NCI-H2227 (cell line): ENCODE results near the gene RALGAPA2.
A peak's percentile ranks its signal among the peaks of the same experiment; 100 is the strongest.

Experiments used
- DNase-seq: peaks from one replicate; lab custom pipeline; 2025; ENCODE audit not compliant: unreplicated experiment; lab: John Stamatoyannopoulos, UW

RALGAPA2 gene

GRCh38 chr20:20373091-20373571, 339.3 kb downstream of the RALGAPA2 start:
- DNase-seq, result no peak

GRCh38 chr20:20371681-20372080, 340.8 kb downstream of the RALGAPA2 start:
- no peak for DNase-seq

- no peak for DNase-seq
Measured at GRCh38 chr20:20371083-20371482, 341.4 kb downstream of the RALGAPA2 start.

GRCh38 chr20:20370094-20370575, 342.3 kb downstream of the RALGAPA2 start:
- DNase-seq, result no peak

- DNase-seq, result peak; percentile 61
Measured at GRCh38 chr20:20369250-20370093, 343.0 kb downstream of the RALGAPA2 start.

- DNase-seq, result peak; percentile 65
Measured at GRCh38 chr20:20368418-20369249, 343.8 kb downstream of the RALGAPA2 start.

GRCh38 chr20:20367575-20368417, 344.6 kb downstream of the RALGAPA2 start, which contains the start of gene INSM1:
TSS of gene INSM1 (plus strand) at chr20:20368104. CDS start at chr20:20368268, 164 bp downstream.
- peak; percentile 94 for DNase-seq

GRCh38 chr20:20366876-20367574, 345.4 kb downstream of the RALGAPA2 start:
- DNase-seq, result no peak

GRCh38 chr20:20366551-20366875, 345.9 kb downstream of the RALGAPA2 start:
- DNase-seq, result peak; percentile 32

GRCh38 chr20:20365480-20366161, 346.8 kb downstream of the RALGAPA2 start:
- no peak for DNase-seq

- DNase-seq, result no peak
Measured at GRCh38 chr20:20364593-20365479, 347.6 kb downstream of the RALGAPA2 start.

GRCh38 chr20:20363799-20364592, 348.4 kb downstream of the RALGAPA2 start:
- DNase-seq, result no peak

- DNase-seq, result peak; percentile 28
Measured at GRCh38 chr20:20363434-20363798, 349.0 kb downstream of the RALGAPA2 start.

GRCh38 chr20:20362774-20363433, 349.5 kb downstream of the RALGAPA2 start:
- DNase-seq, result peak; percentile 88

GRCh38 chr20:20360464-20360863, 352.0 kb downstream of the RALGAPA2 start:
- peak; percentile 79 for DNase-seq

- no peak for DNase-seq
Measured at GRCh38 chr20:20359628-20360027, 352.8 kb downstream of the RALGAPA2 start.

GRCh38 chr20:20358801-20359200, 353.6 kb downstream of the RALGAPA2 start:
- DNase-seq, result peak; percentile 24
